Cardiac muscle cell (in vitro differentiated cells and primary cell): ENCODE data around the gene FECH. TPM values are rescaled to one million over a fixed set of nuclear protein-coding genes. Genes with fewer than 3 reads are reported as not detected.

Experiments
- DNase-seq, 2 donors: peaks; one replicate each; pipeline versions ENCODE4 v3.0.0 to v3.0.0-alpha.2; 2010 to 2017; ENCODE audit warnings: low read depth in 1 of 2, low spot score in 1 of 2
- H3K27ac ChIP-seq: fragments of 200-600 bp; sonication (generic); 2 replicates; pipeline ENCODE4 v1.5.1; 2016
- H3K27me3 ChIP-seq: fragments of 200-600 bp; sonication (generic); 2 replicates; pipeline ENCODE4 v1.6.0; 2016; ENCODE audit warnings: control low read depth
- H3K36me3 ChIP-seq: fragments of 200-600 bp; sonication (generic); 2 replicates; pipeline ENCODE4 v1.5.1; 2016; ENCODE audit warnings: control low read depth
- H3K4me1 ChIP-seq: fragments of 200-600 bp; sonication (generic); 2 replicates; pipeline ENCODE4 v1.8.1; 2017; ENCODE audit warnings: low read depth, mild to moderate bottlenecking, mixed run types
- H3K4me3 ChIP-seq: fragments of 200-600 bp; sonication (generic); 2 replicates; pipeline ENCODE4 v1.5.1; 2016; ENCODE audit warnings: mild to moderate bottlenecking
- H3K9me3 ChIP-seq: fragments of 200-600 bp; sonication (generic); 2 replicates; pipeline ENCODE4 v1.5.1; 2017; ENCODE audit warnings: low read depth, mild to moderate bottlenecking, control low read depth
- polyA plus RNA-seq: library from polyadenylated mRNA; unstranded; fragments of >200 nt; fragmentation: Nextera tagmentation; extraction: Ambion mirVana; gene quantifications from 2 replicates; pipeline ENCODE4 v1.2.1, GENCODE V29; 2016
- total RNA-seq: library from RNA; depleted of rRNA; stranded (reverse); fragments of >200 nt; gene quantifications from 2 replicates; pipeline ENCODE4 v1.2.3, GENCODE V29; 2016
- TF ChIP-seq, protein P1 (sequence below): IDR thresholded peaks from 2 replicates; pipeline ENCODE4 v1.5.1; 2012; ENCODE audit warnings: low read depth, mild to moderate bottlenecking, low read length

FECH gene
- total and polyA plus RNA-seq, 2 experiments from 2014 or later = 47.4 to 94.5 TPM

DNA sequence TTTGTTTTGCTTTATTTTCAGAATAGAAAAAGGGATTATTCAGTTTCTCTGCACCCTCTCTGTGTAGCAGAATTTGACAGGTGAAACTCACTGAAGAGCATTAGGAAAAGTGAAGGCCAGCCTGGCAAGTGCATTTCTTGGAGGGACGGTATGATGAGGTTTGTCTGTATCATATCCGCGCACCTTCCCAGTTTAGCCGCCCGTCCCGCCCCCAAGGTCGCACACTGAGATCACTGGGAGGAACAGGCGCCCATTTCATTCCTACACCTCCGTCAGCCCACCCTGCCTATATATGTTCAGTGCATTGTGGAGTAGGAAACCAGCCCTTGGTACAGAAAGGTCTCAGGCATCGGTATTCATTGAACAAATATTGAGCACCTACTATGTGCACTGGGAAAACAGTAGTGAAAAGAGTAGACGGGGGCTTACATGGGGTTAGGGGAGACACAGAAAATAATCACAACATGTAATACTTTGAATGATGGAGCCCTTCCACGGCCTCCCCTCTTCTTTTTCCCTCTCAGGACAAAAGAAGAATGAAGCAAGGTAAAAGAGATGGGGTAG, 678 bp upstream of the FECH start:
- Histone ChIP-seq H3K36me3 (no peaks in the 10 kb centered on the region), H3K4me3 (no peak overlapping the region), H3K27ac (peak overlapping the region; percentile 69), H3K9me3 (no peaks in the 10 kb centered on the region), H3K27me3 (no peaks in the 10 kb centered on the region), H3K4me1 (peaks cover 5% of the 10 kb centered on the region)
- no peak for DNase-seq
- TF ChIP-seq, protein P1, sequence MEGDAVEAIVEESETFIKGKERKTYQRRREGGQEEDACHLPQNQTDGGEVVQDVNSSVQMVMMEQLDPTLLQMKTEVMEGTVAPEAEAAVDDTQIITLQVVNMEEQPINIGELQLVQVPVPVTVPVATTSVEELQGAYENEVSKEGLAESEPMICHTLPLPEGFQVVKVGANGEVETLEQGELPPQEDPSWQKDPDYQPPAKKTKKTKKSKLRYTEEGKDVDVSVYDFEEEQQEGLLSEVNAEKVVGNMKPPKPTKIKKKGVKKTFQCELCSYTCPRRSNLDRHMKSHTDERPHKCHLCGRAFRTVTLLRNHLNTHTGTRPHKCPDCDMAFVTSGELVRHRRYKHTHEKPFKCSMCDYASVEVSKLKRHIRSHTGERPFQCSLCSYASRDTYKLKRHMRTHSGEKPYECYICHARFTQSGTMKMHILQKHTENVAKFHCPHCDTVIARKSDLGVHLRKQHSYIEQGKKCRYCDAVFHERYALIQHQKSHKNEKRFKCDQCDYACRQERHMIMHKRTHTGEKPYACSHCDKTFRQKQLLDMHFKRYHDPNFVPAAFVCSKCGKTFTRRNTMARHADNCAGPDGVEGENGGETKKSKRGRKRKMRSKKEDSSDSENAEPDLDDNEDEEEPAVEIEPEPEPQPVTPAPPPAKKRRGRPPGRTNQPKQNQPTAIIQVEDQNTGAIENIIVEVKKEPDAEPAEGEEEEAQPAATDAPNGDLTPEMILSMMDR = no peak

DNA sequence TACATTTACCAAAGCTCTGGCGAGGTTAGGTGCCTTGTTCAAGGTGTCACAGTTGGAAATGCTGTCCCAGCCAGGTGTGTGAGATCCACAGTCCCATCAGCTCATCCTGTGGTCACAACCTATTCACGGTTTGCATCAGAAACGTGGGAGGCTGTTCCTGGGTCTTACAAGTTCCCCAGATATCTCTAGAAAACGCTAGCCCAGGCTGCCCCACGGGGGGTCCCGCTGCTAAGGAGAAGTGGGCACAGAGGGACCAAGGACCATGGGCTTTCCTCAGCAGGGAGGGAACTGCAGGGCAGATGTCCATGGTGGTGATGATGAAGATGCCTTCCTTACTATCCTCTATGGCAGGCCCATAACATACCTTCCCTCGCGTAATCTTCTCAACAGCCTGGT, 649 bp downstream of the FECH start:
- Histone ChIP-seq H3K9me3 (no peaks in the 10 kb centered on the region), H3K27me3 (no peaks in the 10 kb centered on the region), H3K4me1 (peaks cover 5% of the 10 kb centered on the region), H3K36me3 (no peaks in the 10 kb centered on the region), H3K4me3 (peak overlapping the region; percentile 71), H3K27ac (no peak overlapping the region)
- TF ChIP-seq, protein P1 = no peak
- no peak for DNase-seq

DNA sequence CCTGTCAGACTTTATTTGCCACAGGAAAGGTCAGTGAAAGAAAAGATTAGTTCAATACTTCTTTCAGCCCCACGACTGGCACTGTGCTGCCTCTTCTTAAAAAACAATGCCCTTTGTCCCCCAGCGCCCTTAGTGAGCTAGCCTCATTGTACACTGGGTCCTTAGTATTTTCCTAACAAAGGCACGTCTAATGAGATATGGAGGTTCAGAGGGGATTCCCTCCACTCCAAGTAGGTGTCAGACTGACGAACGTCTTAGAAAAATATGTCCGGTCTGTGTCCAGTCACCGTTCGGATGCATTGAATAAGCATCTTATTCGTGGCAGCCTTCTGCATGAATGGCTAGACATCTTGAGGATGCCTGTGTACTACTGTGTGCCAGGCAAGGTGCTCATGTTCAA, 1.1 kb downstream of the FECH start:
- Histone ChIP-seq H3K4me3 (peak overlapping the region; percentile 71), H3K9me3 (no peaks in the 10 kb centered on the region), H3K27ac (no peak overlapping the region), H3K27me3 (no peaks in the 10 kb centered on the region), H3K4me1 (peaks cover 5% of the 10 kb centered on the region), H3K36me3 (no peaks in the 10 kb centered on the region)
- TF ChIP-seq, protein P1 = no peak
- peak in 1 of 2 donors; percentile 3 for DNase-seq

DNA sequence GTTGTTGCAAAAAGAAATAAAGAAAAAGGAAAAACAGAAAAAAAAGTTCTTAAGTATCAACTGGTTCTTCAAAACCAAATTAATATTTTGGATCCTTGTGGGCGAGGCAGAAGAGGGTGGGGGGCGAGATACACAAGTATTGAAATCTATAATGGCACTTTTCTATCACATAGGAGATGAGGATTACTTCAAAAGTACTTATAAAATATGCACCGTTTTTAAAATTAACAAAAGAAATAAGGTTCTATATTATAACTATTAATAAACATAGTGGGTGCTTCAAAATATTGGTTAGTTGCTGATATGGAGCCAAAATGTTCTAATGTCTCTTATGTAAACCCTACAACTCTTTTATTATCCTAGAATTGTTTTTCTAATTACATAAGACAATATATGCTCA, 2.1 kb downstream of the FECH start:
- no peak for DNase-seq
- Histone ChIP-seq H3K27ac (no peak overlapping the region), H3K4me1 (peaks cover 5% of the 10 kb centered on the region), H3K9me3 (no peaks in the 10 kb centered on the region), H3K4me3 (no peak overlapping the region), H3K36me3 (peaks cover 2% of the 10 kb centered on the region), H3K27me3 (no peaks in the 10 kb centered on the region)
- TF ChIP-seq, protein P1 = no peak

DNA sequence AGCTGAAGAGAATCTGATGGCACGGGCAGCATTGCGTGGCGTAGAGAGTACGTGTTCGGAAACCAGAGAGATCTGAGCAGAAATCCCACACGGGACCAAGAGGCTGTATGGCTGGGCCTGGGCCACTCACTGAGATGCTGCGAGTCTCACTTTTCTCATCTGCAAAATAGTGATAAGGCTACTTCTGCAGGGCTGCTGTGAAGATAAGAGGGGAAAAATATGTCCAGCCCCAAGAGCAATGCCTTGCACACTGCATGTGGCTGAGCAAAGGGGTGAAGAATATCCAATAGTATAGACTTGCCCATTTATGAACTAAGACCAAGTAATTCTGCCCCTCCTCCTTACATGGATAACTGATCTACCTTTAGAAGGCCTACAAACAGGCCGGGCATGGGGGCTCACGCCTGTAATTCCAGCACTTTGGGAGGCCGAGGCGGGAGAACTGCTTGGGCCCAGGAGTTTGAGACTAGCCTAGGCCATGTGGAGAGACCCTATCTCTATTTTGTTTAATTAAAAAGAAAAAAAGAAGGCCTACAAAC, 3.1 kb downstream of the FECH start:
- H3K27me3 ChIP-seq = no peaks in the 10 kb centered on the region
- H3K9me3 ChIP-seq = no peaks in the 10 kb centered on the region
- DNase-seq = no peak
- TF ChIP-seq, protein P1 = no peak
- H3K36me3 ChIP-seq = peaks cover 3% of the 10 kb centered on the region
- no peak overlapping the region for H3K27ac ChIP-seq
- peaks cover 5% of the 10 kb centered on the region for H3K4me1 ChIP-seq
- H3K4me3 ChIP-seq = no peak overlapping the region
